HG02885 (cell line): Measurements from ENCODE around the gene PIH1D1.
A peak's percentile ranks its signal among the peaks of the same experiment; 100 is the strongest.
"Not testable (repeated sequence)": the region's sequence is repeated elsewhere in the genome, so short reads cannot be mapped to it uniquely, and the experiment has no call there.

Experiments used
- ATAC-seq: cut with Tn5 transposase; IDR thresholded peaks from one replicate; pipeline ENCODE4 v1.9.1; 2021; ENCODE audit warnings: mild to moderate bottlenecking; ENCODE audit not compliant: unreplicated experiment, poor library complexity

The PIH1D1 gene

GRCh38 chr19:49459388-49459787 is 7.8 kb upstream of the PIH1D1 start:
- no peak for ATAC-seq

DNA sequence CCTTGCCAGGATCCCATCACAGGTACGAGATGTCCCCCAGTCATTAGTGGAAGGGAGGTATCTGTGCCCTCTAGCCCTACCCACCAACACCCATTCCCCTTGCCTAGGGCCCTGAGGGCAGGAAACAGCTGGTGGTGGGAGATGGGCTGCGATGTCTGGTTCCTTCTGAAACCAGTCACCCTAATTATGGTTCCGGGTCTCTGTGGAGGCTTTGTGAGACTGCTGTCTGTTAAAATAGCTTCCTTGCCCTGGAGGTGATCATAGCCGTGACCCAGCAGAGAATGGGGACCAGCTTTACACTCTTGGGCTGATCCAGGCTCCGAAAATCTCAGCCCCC is 6.9 kb upstream of the PIH1D1 start:
- no peak for ATAC-seq

- ATAC-seq = no peak
Measured at GRCh38 chr19:49456326-49456725, 4.7 kb upstream of the PIH1D1 start.

GRCh38 chr19:49455773-49456172 is 4.2 kb upstream of the PIH1D1 start:
- ATAC-seq = no peak

DNA sequence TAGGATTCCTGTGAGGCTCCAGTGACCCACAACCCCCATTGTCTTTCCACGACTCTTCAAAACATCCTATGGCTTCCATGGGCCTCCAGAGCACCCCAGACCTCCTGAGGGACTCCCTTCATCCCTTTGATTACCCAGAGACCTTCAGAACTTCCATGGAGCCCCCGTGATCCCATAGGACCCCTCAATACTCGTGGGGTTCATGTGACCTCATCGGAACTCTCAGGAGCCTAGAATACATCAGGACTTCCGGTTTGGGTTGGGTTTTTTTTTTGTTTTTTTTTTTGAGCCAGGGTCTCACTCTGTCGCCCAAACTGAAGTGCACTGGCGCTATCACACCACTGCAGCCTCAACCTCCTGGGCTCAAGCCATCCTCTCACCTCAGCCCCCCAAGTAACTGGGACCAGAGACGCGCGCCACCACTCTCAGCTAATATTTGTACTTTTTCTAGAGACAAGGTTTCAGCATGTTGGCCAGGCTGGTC is 2.2 kb upstream of the PIH1D1 start:
- ATAC-seq = no peak

GRCh38 chr19:49453013-49453756 is 1.6 kb upstream of the PIH1D1 start, which contains the start of gene ALDH16A1:
TSS of gene ALDH16A1 (plus strand) at chr19:49453225. CDS start at chr19:49453332, 107 bp downstream.
- peak; percentile 81 for ATAC-seq

DNA sequence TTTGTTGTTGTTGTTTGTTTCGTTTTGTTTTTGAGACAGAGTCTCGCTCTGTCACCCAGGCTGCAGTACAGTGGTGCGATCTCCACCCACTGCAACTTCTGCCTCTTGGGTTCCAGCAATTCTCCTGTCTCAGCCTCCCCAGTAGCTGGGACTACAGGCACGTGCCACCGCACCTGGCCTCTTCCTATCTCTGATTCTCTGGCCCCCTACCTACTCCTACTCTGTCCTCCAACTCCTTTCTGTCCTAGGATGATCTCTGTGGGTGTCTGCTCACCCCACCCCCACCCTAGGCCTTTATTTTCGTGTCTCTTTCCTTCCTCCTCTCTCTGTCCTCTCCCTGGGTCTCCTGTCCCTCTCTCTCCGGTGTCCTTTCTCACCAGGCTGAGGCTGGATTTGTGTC is 1.2 kb downstream of the PIH1D1 start:
- ATAC-seq = no peak

DNA sequence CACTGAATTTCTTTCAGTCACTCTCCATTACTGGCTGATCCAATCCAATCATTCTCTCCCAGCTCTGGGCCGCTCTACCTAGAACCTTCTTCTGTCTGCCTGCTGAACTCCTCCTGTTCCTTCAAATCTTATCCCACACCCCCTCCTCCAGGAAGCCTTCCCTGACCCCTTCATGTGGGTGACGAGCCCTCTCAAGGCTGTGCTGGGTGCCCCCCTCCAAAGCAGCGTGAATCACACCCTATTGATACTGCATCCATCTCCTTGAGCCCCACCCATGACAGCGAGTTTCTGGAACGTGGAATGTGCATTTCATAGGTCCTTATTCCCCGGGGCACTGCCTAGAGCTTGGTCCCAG is 3.2 kb downstream of the PIH1D1 start:
- no peak for ATAC-seq

DNA sequence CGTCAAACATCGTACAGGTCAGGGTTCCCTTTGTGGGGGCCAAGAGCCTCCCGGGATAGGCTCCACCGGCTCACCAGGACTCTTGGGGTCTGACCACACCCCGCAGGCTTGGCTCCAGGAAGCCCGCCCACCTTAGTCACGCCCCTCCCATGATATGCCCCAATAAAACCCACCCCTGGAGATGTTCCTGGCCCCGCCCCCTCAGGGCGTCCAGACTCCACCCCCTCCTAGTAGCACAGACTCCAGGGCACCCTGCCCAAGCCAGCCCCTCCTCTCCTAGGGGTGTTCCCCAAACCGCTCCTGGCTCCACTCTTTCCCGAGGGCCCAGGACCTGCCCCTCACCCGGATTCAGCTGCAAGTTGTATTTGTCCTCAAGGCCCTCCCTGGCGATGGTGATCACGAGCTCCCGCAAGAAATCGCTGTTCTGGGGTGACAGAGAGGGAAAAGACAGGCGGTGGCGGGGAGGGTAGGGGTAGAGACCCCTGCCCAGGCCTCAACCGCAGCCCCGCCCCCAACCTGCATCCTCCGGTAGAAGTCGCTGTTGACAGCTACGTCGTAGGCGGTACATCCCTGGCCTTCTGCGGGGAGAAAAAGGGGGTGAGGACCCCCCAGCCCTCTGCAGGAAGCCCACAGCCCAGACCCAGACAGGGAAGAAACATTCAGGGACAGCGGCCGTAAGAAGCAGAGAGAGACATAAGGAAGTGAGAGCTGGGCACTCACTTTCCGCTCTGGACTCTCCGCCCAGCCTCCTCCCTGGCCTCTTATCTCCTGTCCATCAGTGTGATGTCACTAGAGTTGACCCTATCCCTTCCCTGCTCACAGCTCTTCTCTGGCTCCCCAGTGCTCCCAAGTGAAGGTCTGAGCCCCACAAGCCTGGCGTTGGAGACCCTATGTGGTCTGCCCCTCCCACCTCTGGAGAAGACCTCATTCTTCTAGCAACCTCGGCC is 3.9 kb downstream of the PIH1D1 start:
- no peak for ATAC-seq

DNA sequence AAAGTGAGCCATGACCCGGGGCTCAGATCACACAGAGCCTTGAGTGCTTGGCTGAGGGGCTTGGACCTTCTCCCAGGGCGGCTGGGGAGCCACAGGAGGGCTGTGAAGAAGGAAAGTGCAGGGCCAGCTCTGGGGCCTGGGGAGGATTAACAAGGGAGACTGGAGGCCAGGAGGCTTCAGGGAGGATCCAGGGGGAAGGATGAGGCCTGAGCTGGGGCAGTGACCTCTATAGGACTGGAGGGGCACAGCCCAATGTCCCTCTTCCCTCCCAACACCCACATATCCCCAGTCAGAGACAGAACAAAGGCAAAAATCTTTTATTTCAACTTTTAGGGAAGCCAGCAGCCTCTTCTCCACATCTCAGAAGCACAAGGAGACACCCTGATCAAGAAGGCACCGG is 5.6 kb downstream of the PIH1D1 start:
- ATAC-seq = no peak

GRCh38 chr19:49444100-49444700 is 7.4 kb downstream of the PIH1D1 start:
- not testable (repeated sequence) for ATAC-seq

- ATAC-seq = peak; percentile 84
Measured at GRCh38 chr19:49443366-49444099, 8.1 kb downstream of the PIH1D1 start.

DNA sequence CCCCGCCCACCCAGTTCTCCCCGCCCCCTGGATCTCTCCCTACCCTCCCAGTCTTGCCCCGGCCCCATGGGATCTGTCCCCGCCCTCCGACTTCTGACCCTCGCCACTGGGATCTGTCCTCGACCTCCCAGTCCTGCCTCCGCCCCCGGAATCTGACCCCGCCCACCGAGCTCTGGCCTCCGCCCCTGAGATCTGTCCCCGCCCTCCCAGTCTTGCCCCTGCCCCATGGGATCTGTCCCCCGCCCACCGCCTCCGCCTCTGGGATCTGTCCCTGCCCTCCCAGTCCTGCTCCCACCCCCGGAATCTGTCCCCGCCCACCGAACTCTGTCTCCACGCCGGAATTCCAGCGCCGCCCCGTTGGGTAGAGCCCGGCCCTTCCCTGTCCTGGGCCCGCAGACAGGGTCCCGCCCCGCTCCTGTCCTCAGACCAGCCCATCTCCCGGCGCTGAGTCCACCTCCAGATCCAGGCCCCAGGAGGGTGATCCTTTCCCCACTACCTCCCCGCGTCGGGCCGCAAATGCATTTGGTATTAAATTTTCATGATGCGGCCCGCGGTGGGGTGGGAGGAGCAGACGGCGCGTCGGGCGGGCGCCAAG is 8.7 kb downstream of the PIH1D1 start:
- ATAC-seq = peak; percentile 25

DNA sequence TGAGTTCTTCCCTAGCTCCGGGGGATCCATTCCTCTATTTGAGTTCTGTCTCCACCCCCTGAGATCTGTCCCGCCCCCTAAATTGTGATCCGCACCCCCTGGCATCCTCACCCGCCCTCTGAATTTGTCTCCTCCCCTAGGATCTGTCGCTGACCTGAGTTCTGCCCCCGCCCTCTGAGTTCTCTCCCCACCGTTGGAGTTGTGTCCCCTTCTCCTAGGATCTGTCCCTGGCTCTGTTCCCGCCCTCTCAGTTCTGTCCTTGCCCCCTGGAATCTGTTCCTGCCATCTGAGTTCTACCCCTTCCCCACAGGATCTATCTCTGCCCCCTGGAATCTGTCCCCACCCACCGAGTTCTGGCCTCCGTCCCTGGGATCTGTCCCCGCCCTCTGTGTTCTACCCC is 9.3 kb downstream of the PIH1D1 start:
- ATAC-seq = no peak

DNA sequence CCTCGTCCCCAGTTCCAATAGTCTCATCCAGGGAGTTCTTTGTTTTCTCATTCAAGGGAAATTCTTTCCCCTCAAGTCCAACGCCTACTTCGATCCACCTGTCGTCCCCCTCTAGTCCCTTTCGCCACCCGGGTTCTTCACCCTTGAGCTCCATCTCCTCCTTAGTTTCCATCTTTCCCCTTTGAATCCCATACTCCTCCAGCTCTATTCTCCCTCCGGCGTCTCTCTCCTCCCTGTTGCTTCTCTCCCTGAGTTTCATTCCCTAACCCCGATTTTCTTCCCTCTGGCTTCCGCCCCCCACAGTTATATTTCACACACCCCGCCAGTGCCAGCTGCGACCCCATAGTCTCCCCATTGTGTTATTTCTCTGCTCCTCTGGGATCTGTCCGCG is 9.7 kb downstream of the PIH1D1 start:
- ATAC-seq = no peak

GRCh38 chr19:49441210-49441959 is 10.2 kb downstream of the PIH1D1 start, which contains the start of gene SLC17A7:
TSS of gene SLC17A7 (minus strand) at chr19:49441527. CDS start at chr19:49441379, 148 bp downstream.
- ATAC-seq = no peak

- ATAC-seq = no peak
Measured at GRCh38 chr19:49440439-49441209, 11.0 kb downstream of the PIH1D1 start.

DNA sequence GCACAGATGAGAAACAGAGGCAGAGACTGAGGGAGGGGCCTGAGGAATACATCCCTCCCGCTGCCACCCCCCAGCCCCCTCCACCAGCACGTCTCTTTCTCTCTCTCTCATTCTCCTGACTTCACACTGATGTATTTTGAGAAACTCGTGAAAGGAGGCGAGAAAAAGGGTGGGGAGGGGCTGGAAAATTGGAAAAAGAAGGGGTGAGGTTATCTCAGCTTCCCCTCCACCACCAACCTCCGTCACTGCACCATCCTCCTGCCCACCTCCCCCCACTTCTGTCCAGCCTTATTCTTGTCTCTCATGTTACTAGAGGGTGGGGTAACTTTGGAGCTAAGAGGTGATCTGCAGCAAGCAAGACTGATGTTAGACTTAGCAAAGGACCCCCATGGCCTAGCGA is 11.8 kb downstream of the PIH1D1 start:
- no peak for ATAC-seq
